K562 (cell line): ENCODE measurements around the gene STEAP3. TPM values are rescaled to one million over a fixed set of nuclear protein-coding genes. Genes with fewer than 3 reads are reported as not detected.

Source experiments
- ATAC-seq: fragments of 200-7000 bp; cut with Tn5 transposase; 3 replicates; pipeline ENCODE4 v1.9.1; 2020; ENCODE audit warnings: moderate library complexity
- BruUV-seq: library from RNA; stranded (reverse); fragments of 400-500 nt; replicated peaks from 2 replicates; lab custom pipeline; 2021; lab: Mats Ljungman, UMichigan
- CTCF ChIA-PET: fragments of 300-600 bp; formaldehyde crosslinking; extraction: SDS; loops from one replicate; lab custom pipeline; 2021; ENCODE audit warnings: low intra/inter-chr PET ratio; lab: Yijun Ruan, JAX
- POLR2A ChIA-PET: fragments of 300-600, 350-650 bp; sonication (Branson Sonifier 250); formaldehyde crosslinking; extraction: SDS; loops from one replicate; lab custom pipeline; 2021; ENCODE audit warnings: antibody characterized with exemption, inconsistent platforms; lab: Yijun Ruan, JAX
- DNase-seq, 4 experiments: peaks; one replicate each; pipeline versions ENCODE4 v3.0.0 to v3.0.0-alpha.2; 2011 to 2018; ENCODE audit warnings: low spot score in 3 of 4, mixed read lengths in 3 of 4; ENCODE audit errors: extremely low read depth in 1 of 4
- FAIRE-seq: peaks from 2 replicates; lab custom pipeline; 2011; peaks lifted over from hg19 to GRCh38; lab: Jason Lieb, UNC
- H2AFZ ChIP-seq: 2 replicates; pipeline ENCODE4 v1.6.0; 2011; ENCODE audit warnings: low read depth, low read length, control low read depth, inconsistent platforms
- H3K27ac ChIP-seq: fragments of 200-600 bp; 3 replicates; pipeline ENCODE4 v1.8.0; 2011; ENCODE audit warnings: low read depth, mild to moderate bottlenecking, control low read depth, inconsistent platforms, low read length, moderate library complexity, mixed read lengths; ENCODE audit errors: extremely low read depth
- H3K27me3 ChIP-seq, 2 experiments: fragments of 300-600 bp in 1 of 2; 2 replicates in 1 of 2; 3 replicates in 1 of 2; pipeline versions ENCODE4 v1.6.0 to v1.8.0; 2011; ENCODE audit warnings: inconsistent platforms in 2 of 2, low read length in 2 of 2, mild to moderate bottlenecking in 1 of 2, mixed read lengths in 1 of 2, moderate library complexity in 1 of 2; ENCODE audit not compliant: control insufficient read depth in 2 of 2, insufficient read depth in 2 of 2
- H3K36me3 ChIP-seq: fragments of 300-600 bp; 3 replicates; pipeline ENCODE4 v1.8.0; 2011; ENCODE audit warnings: mild to moderate bottlenecking, low read length, inconsistent platforms; ENCODE audit not compliant: control insufficient read depth, insufficient read depth
- H3K4me1 ChIP-seq, 2 experiments: fragments of 200-600 bp in 1 of 2; replicated peaks in 1 of 2; 2 replicates in 1 of 2; 3 replicates in 1 of 2; pipeline versions ENCODE4 v1.5.1 to v1.8.0; 2011; ENCODE audit warnings: inconsistent platforms in 2 of 2, low read length in 2 of 2, mild to moderate bottlenecking in 1 of 2, mixed read lengths in 1 of 2, moderate library complexity in 1 of 2; ENCODE audit not compliant: control insufficient read depth in 2 of 2, insufficient read depth in 2 of 2
- H3K4me2 ChIP-seq: 2 replicates; pipeline ENCODE4 v1.6.1; 2011; ENCODE audit warnings: low read length, control low read depth, inconsistent platforms, mixed read lengths; ENCODE audit not compliant: insufficient read depth
- H3K4me3 ChIP-seq: fragments of 200-600 bp; sonication (generic), shearing (Covaris generic); 2 replicates; pipeline ENCODE4 v1.5.1; 2016; ENCODE audit warnings: control low read depth, inconsistent platforms
- H3K79me2 ChIP-seq: fragments of 200-600 bp; 3 replicates; pipeline ENCODE4 v1.8.0; 2011; ENCODE audit warnings: low read length, inconsistent platforms; ENCODE audit not compliant: control insufficient read depth, insufficient read depth
- H3K9ac ChIP-seq, 2 experiments: 2 replicates each; pipeline versions ENCODE4 v1.6.0 to v1.6.1; 2011; ENCODE audit warnings: low read depth in 2 of 2, low read length in 2 of 2, control low read depth in 1 of 2, inconsistent platforms in 1 of 2, mild to moderate bottlenecking in 1 of 2, mixed read lengths in 1 of 2; ENCODE audit not compliant: insufficient read depth in 1 of 2
- H3K9me1 ChIP-seq: one replicate; pipeline ENCODE4 v1.6.0; 2011; ENCODE audit warnings: inconsistent platforms, mild to moderate bottlenecking, low read length, moderate library complexity; ENCODE audit not compliant: control insufficient read depth, insufficient read depth
- H3K9me3 ChIP-seq: replicated peaks from 2 replicates; pipeline ENCODE4 v1.5.1; 2011; ENCODE audit warnings: low read depth, low read length, inconsistent platforms; ENCODE audit not compliant: control insufficient read depth, insufficient read depth
- H4K20me1 ChIP-seq: replicated peaks from 2 replicates; pipeline ENCODE4 v1.6.1; 2011; ENCODE audit warnings: low read length, inconsistent platforms, mixed read lengths; ENCODE audit not compliant: control insufficient read depth, insufficient read depth
- CGGBP1 ChIP-seq: fragments of 250-450 bp; sonication (Bioruptor Pico); IDR thresholded peaks from 2 replicates; pipeline ENCODE4 v1.9.0; 2021; ENCODE audit warnings: mild to moderate bottlenecking
- EGR1 ChIP-seq: fragments of 450-650 bp; conservative IDR thresholded peaks from 2 replicates; pipeline ENCODE4 v1.6.1; 2017; ENCODE audit warnings: mild to moderate bottlenecking
- HDAC1 ChIP-seq, 2 experiments: fragments of 450-650 bp; IDR thresholded peaks; 2 replicates each; pipeline ENCODE4 v1.6.1; 2016 to 2017; ENCODE audit warnings: inconsistent platforms in 1 of 2, mild to moderate bottlenecking in 1 of 2, moderate library complexity in 1 of 2
- MED1 ChIP-seq: sonication (generic); formaldehyde crosslinking; IDR thresholded peaks from 2 replicates; pipeline ENCODE4 v1.8.1; 2023; ENCODE audit warnings: missing genetic modification reagents, borderline replicate concordance
- RBFOX2 ChIP-seq: fragments of 200-400 bp; formaldehyde crosslinking; IDR thresholded peaks from 2 replicates; pipeline ENCODE4 v1.6.1; 2017; ENCODE audit warnings: low read depth, mild to moderate bottlenecking, low read length, moderate library complexity
- RBM25 ChIP-seq: fragments of 200-400 bp; formaldehyde crosslinking; IDR thresholded peaks from 2 replicates; pipeline ENCODE4 v1.6.1; 2018; ENCODE audit warnings: low read length, low read depth, moderate library complexity; ENCODE audit not compliant: severe bottlenecking
- STAG1 ChIP-seq: sonication (generic); formaldehyde crosslinking; IDR thresholded peaks from 2 replicates; pipeline ENCODE4 v1.5.0; 2020; ENCODE audit warnings: missing genetic modification reagents, borderline replicate concordance
- ZBTB26 ChIP-seq: fragments of 450-650 bp; formaldehyde crosslinking; IDR thresholded peaks from 2 replicates; pipeline ENCODE4 v1.4.0; 2022; ENCODE audit warnings: missing genetic modification characterization
- ZBTB7A ChIP-seq: IDR thresholded peaks from 2 replicates; pipeline ENCODE4 v1.6.1; 2011; ENCODE audit warnings: low read depth, mild to moderate bottlenecking, low read length, moderate library complexity, borderline replicate concordance; ENCODE audit not compliant: control insufficient read depth
- ZFP1 ChIP-seq: fragments of 450-650 bp; formaldehyde crosslinking; IDR thresholded peaks from 2 replicates; pipeline ENCODE4 v1.4.0; 2020; ENCODE audit warnings: mild to moderate bottlenecking, mixed read lengths
- ZFP30 ChIP-seq: fragments of 250-450 bp; sonication (Bioruptor Pico); IDR thresholded peaks from 2 replicates; pipeline ENCODE4 v1.8.0; 2022; ENCODE audit warnings: moderate library complexity, mild to moderate bottlenecking, inconsistent platforms, borderline replicate concordance
- ZNF143 ChIP-seq: sonication (generic); formaldehyde crosslinking; IDR thresholded peaks from 2 replicates; pipeline ENCODE4 v1.9.0; 2022; ENCODE audit warnings: mild to moderate bottlenecking, missing genetic modification reagents
- WGBS: fragments of 100-300 bp; shearing (Covaris generic); methylation state at CpG from one replicate; pipeline ENCODE4 v1.1.6; 2016; ENCODE audit warnings: low coverage, mixed read lengths; ENCODE audit not compliant: insufficient coverage; ENCODE audit errors: missing lambda C conversion rate; 5-methylcytosine and 5-hydroxymethylcytosine counted together
- in situ Hi-C: fragments of 300-500 bp; cut with MboI; formaldehyde crosslinking; loops from 4 replicates; pipeline ENCODE4 v1.15.0; 2018; ENCODE audit warnings: inconsistent platforms, mixed read lengths
- intact Hi-C: fragments of 100-400 bp; cut with micrococcal nuclease; formaldehyde crosslinking; loops from 2 replicates; pipeline ENCODE4 v1.14.2; 2022
- polyA plus RNA-seq, 8 experiments: library from polyadenylated mRNA; depleted of rRNA in 4 of 8; stranded (reverse) in 5 of 8; unstranded in 3 of 8; fragments of >200 nt; fragmentation: Nextera tagmentation in 2 of 8; fragmentation: Illumina TruSeq in 1 of 8; extraction: Ambion mirVana in 2 of 8; extraction: Trizol in 1 of 8; gene quantifications; 2 replicates each; pipeline versions ENCODE4 v1.2.1 to v1.2.3, GENCODE V29; 2011 to 2014; ENCODE audit warnings: inconsistent platforms in 1 of 8, missing spikeins in 1 of 8
- total RNA-seq, 7 experiments: library from RNA; depleted of rRNA in 6 of 7; stranded (reverse); fragments of >200 nt in 6 of 7; fragmentation: Illumina TruSeq in 2 of 7; extraction: Trizol in 2 of 7; gene quantifications; 2 replicates each; pipeline versions ENCODE4 v1.2.1 to v1.2.3, GENCODE V29; 2011 to 2021; ENCODE audit warnings: low replicate concordance in 1 of 7

STEAP3 gene
- total and polyA plus RNA-seq, 9 of the 15 experiments (the other 6 are each of a cell fraction or from before 2014, with no cell fraction given) = 1.8 to 31.6 (median 9.0) TPM

GRCh38 chr2:119248311-119248710, 24.7 kb downstream of the STEAP3 start:
- no peaks in the 10 kb centered on the region for H3K9me1 ChIP-seq
- intact Hi-C loops (no loop called here), in situ Hi-C loops (no loop called here)
- peaks cover 79% of the 10 kb centered on the region for H3K36me3 ChIP-seq
- POLR2A ChIA-PET = no interaction called here
- no peak overlapping the region for H3K27ac ChIP-seq
- TF ChIP-seq EGR1 (peak; percentile 85), ZBTB7A (no peak)
- TF ChIP-seq, all 486 proteins: peak for 1
- Histone ChIP-seq H3K4me1 (peaks cover 0 to 8% of the 10 kb centered on the region in 2 experiments; a peak in 2 of 5 replicates), H3K79me2 (no peaks in the 10 kb centered on the region), H3K4me3 (no peak overlapping the region), H3K9ac (no peak overlapping the region), H2AFZ (no peak overlapping the region), H3K9me3 (no peaks in the 10 kb centered on the region), H4K20me1 (no peaks in the 10 kb centered on the region; the same call in 1 of the 2 replicates), H3K27me3 (no peaks in the 10 kb centered on the region), H3K4me2 (no peak overlapping the region)
- no peak for FAIRE-seq
- DNase-seq = no peak
- no peak for ATAC-seq
- CTCF ChIA-PET = no interaction called here
- no TSS peak for BruUV-seq
- 80% methylated on average over 6 of the region's 7 CpGs for WGBS

- Histone ChIP-seq H3K27me3 (no peaks in the 10 kb centered on the region), H3K79me2 (no peaks in the 10 kb centered on the region), H3K9me3 (no peaks in the 10 kb centered on the region), H3K27ac (no peak overlapping the region), H3K9me1 (no peaks in the 10 kb centered on the region), H3K4me3 (no peak overlapping the region), H3K9ac (no peak overlapping the region), H4K20me1 (no peaks in the 10 kb centered on the region; the same call in 1 of the 2 replicates), H3K4me1 (peaks cover 0 to 8% of the 10 kb centered on the region in 2 experiments; a peak in 2 of 5 replicates), H2AFZ (no peak overlapping the region), H3K4me2 (no peak overlapping the region), H3K36me3 (peaks cover 82% of the 10 kb centered on the region)
- no peak for TF ChIP-seq STAG1 (CRISPR knock-in tag)
- no peak for TF ChIP-seq HDAC1 (IDR thresholded peaks at IDR 0.05)
- no peak for TF ChIP-seq CGGBP1 (CRISPR knock-in tag)
- TF ChIP-seq RBM25 = no peak
- no peak for TF ChIP-seq ZFP30 (CRISPR knock-in tag)
- TF ChIP-seq ZBTB26 (CRISPR knock-in tag) = no peak
- TF ChIP-seq MED1 = no peak
- no peak for TF ChIP-seq RBFOX2
- TF ChIP-seq ZFP1 (CRISPR knock-in tag) = no peak
- no peak for TF ChIP-seq ZNF143 (CRISPR knock-in tag)
- CTCF ChIA-PET = no interaction called here
- ATAC-seq (no peak), DNase-seq (no peak), FAIRE-seq (no peak)
- POLR2A ChIA-PET = no interaction called here
- in situ Hi-C loops (no loop called here), intact Hi-C loops (no loop called here)
- WGBS = 90% methylated on average over 5 of the region's 5 CpGs
- BruUV-seq = no TSS peak
Measured at GRCh38 chr2:119248751-119249150, 25.1 kb downstream of the STEAP3 start.
